Neural progenitor cell (in vitro differentiated cells): ENCODE measurements around the gene REC114.

ENCODE experiments used
- CTCF ChIP-seq: fragments of 200-600 bp; sonication (generic); IDR thresholded peaks from 2 replicates; pipeline ENCODE4 v1.5.1; 2017; ENCODE audit warnings: antibody characterized with exemption, mild to moderate bottlenecking
- EZH2 ChIP-seq: fragments of 200-600 bp; sonication (generic); IDR thresholded peaks from 2 replicates; pipeline ENCODE4 v1.6.1; 2017; ENCODE audit warnings: antibody characterized with exemption, mild to moderate bottlenecking, moderate library complexity

DNA sequence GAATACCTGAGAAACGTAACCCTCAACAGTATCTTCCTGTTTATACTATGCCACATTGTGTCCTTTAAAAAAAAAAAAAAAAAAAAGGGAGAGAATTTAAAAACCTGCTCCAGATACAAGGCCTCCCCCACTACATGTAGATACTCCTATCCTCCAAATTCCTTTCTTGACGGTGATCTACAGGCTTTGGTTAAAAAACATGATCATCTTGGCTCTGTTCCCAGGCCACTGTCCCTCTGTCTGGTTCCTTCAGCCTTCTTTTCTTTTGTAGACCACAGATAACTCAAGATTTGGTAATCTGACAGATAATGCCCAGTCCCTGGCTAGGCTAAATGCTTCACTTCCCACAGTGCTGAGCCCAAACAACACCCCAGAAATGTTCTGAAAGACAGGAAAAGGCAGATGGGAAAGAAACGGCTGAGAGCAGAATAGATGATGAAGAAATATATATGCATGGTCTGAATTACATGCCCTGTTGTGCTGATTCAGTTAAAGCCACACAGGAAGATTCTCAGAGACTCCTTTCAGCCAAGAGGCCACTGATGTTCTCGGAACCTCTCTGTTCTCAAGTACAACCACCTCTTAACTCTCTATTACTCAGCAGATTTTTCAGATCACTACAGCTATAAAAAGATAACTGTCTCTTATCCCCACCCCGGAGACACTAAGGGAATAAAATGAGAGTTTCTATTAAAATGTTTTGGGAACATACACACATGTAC is 141.9 kb downstream of the REC114 start:
- TF ChIP-seq CTCF (no peak), EZH2 (no peak)
